Adrenal gland (tissue), 12 donors: ENCODE data around the gene SPPL2A. TPM values are rescaled to one million over a fixed set of nuclear protein-coding genes. Genes with fewer than 3 reads are reported as not detected.

Experiments
- DNase-seq, 7 donors: peaks; one replicate each; pipeline ENCODE4 v3.0.0-alpha.2; 2019 to 2020
- H3K27ac ChIP-seq, 5 donors: fragments of 200-600 bp; sonication (generic) in 4 of 5; 1 replicate in 3 of 5; 2 replicates in 2 of 5; pipeline versions ENCODE4 v1.5.1 to v1.8.0; 2016 to 2020; ENCODE audit warnings: mild to moderate bottlenecking in 1 of 5
- H3K27me3 ChIP-seq: fragments of 200-600 bp; 2 replicates; pipeline ENCODE4 v1.8.0; 2021
- H3K36me3 ChIP-seq, 2 donors: fragments of 200-600 bp; replicated peaks in 1 of 2; 1 replicate in 1 of 2; 2 replicates in 1 of 2; pipeline versions ENCODE4 v1.5.1 to v1.8.0; 2018 to 2022
- H3K4me1 ChIP-seq, 2 donors: fragments of 200-600 bp; replicated peaks in 1 of 2; 1 replicate in 1 of 2; 2 replicates in 1 of 2; pipeline versions ENCODE4 v1.5.1 to v1.8.0; 2018 to 2021
- H3K4me3 ChIP-seq, 4 donors: fragments of 200-600 bp; sonication (generic) in 3 of 4; one replicate each; pipeline ENCODE4 v1.5.1; 2016 to 2018
- H3K9me3 ChIP-seq, 3 donors: fragments of 200-600 bp; sonication (generic) in 1 of 3; replicated peaks in 1 of 3; 1 replicate in 2 of 3; 2 replicates in 1 of 3; pipeline versions ENCODE4 v1.5.1 to v1.8.0; 2016 to 2021
- POLR2A ChIP-seq, 2 donors: fragments of 450-650 bp; IDR thresholded peaks; one replicate each; pipeline ENCODE4 v1.6.1; 2017; ENCODE audit warnings: antibody characterized with exemption in 2 of 2, mild to moderate bottlenecking in 2 of 2, moderate library complexity in 1 of 2
- WGBS, 4 donors: extraction: QIAGEN DNeasy Blood & Tissue Kit in 2 of 4; methylation state at CpG; one replicate each; pipeline versions ENCODE4 v1.1.5 to v1.1.7; 2013 to 2017; 5-methylcytosine and 5-hydroxymethylcytosine counted together
- intact Hi-C, 2 donors: fragments of 100-400 bp; cut with DNase I; formaldehyde crosslinking; loops; one replicate each; pipeline versions ENCODE4 v1.14.1 to v1.15.0; 2022 to 2023
- polyA plus RNA-seq, 3 donors: library from polyadenylated mRNA; stranded (reverse); fragments of 200-250 nt in 2 of 3; fragments of 350-450 nt in 1 of 3; fragmentation: Illumina TruSeq in 1 of 3; extraction: RNeasy Lipid Tissue Mini Kit (QIAGEN cat#74804) in 1 of 3; gene quantifications; one replicate each; pipeline ENCODE4 v1.2.3, GENCODE V29; 2013 to 2014
- total RNA-seq, 9 donors: library from RNA; depleted of rRNA in 4 of 9; stranded (reverse); fragments of >200 nt in 4 of 9; fragments of 120-200 nt in 1 of 9; fragmentation: NEBNext Ultra II Directional in 1 of 9; extraction: Animal tissue kit (Norgen Biotek cat#: 25700) in 1 of 9; gene quantifications; one replicate each; pipeline versions ENCODE4 v1.1.0 to v1.2.4, GENCODE V29; 2013 to 2023
- TF ChIP-seq, protein P1 (sequence below), 6 experiments: fragments of 450-650 bp in 4 of 6; fragments of 200-600 bp in 2 of 6; sonication (generic) in 1 of 6; IDR thresholded peaks; 1 replicate in 5 of 6; 2 replicates in 1 of 6; pipeline versions ENCODE4 v1.5.1 to v1.8.0; 2016 to 2021; ENCODE audit warnings: antibody characterized with exemption in 6 of 6, mild to moderate bottlenecking in 2 of 6, moderate library complexity in 1 of 6
- donor health status: healthy with polysubstance abuse.
- donor health status: Bipolar disorder and iron deficiency.
- donor health status: DM: yes; HTN: yes; CAD: no.
- donor health status: DM: no; HTN: no; CAD: no.
- donor health status: DM: no; HTN: no; CAD: no.
- donor health status: DM: yes; HTN: yes; CAD: no.

Gene SPPL2A
- total and polyA plus RNA-seq, 12 donors: 23.3 to 378 (median 127) TPM

- H3K27me3 ChIP-seq: no peaks in the 10 kb centered on the region
- intact Hi-C loops: loop anchor here in 1 of 2 donors (10.0 kb wide), 1 partner anchor 59 kb away; no protein-coding TSS in a partner anchor
- no peak overlapping the region for H3K27ac ChIP-seq
- no peak for DNase-seq
- H3K4me1 ChIP-seq: peaks cover 13 to 27% of the 10 kb centered on the region in 2 donors
- H3K36me3 ChIP-seq: no peaks in the 10 kb centered on the region
- H3K9me3 ChIP-seq: no peaks in the 10 kb centered on the region
- WGBS, 4 donors: 79 to 100% (median 85%) methylated on average over 1 of the region's 1 CpG
- H3K4me3 ChIP-seq: no peak overlapping the region
- TF ChIP-seq, protein P1, sequence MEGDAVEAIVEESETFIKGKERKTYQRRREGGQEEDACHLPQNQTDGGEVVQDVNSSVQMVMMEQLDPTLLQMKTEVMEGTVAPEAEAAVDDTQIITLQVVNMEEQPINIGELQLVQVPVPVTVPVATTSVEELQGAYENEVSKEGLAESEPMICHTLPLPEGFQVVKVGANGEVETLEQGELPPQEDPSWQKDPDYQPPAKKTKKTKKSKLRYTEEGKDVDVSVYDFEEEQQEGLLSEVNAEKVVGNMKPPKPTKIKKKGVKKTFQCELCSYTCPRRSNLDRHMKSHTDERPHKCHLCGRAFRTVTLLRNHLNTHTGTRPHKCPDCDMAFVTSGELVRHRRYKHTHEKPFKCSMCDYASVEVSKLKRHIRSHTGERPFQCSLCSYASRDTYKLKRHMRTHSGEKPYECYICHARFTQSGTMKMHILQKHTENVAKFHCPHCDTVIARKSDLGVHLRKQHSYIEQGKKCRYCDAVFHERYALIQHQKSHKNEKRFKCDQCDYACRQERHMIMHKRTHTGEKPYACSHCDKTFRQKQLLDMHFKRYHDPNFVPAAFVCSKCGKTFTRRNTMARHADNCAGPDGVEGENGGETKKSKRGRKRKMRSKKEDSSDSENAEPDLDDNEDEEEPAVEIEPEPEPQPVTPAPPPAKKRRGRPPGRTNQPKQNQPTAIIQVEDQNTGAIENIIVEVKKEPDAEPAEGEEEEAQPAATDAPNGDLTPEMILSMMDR (IDR thresholded peaks at IDR 0.05): no peak
- no peak for TF ChIP-seq POLR2A (IDR thresholded peaks at IDR 0.05)
These were observed 12.0 kb downstream of the SPPL2A start for GRCh38 chr15:50753463-50753862.

DNA sequence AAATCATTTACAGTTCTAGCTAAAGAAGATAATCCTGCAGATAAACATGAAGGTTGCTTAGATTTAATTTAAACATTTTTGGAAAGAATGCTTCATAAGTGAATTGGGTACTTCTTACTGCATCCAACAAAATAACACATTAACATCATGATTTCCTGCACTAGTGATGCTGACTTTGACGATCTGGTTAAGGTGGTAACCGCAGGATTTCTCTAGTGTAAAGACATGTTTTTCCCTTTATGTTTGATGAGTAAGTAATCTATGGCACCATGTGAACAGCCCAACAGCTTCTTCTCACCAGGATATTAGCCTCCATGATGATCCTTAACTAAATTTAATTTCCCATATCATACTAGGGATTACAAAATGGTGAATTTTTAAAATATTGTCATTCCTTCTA lies 14.1 kb downstream of the SPPL2A start:
- no peak for DNase-seq
- Histone ChIP-seq H3K9me3 (no peaks in the 10 kb centered on the region), H3K4me1 (peaks cover 13 to 26% of the 10 kb centered on the region in 2 donors), H3K4me3 (no peak overlapping the region), H3K36me3 (peaks cover 0 to 17% of the 10 kb centered on the region in 2 donors), H3K27ac (no peak overlapping the region), H3K27me3 (no peaks in the 10 kb centered on the region)
- 88 to 98% (median 94%) methylated on average over 2 of the region's 2 CpGs for WGBS, 4 donors
- no peak for TF ChIP-seq POLR2A (IDR thresholded peaks at IDR 0.05)
- TF ChIP-seq, protein P1 (IDR thresholded peaks at IDR 0.05): no peak
- intact Hi-C loops: loop anchor here in 1 of 2 donors (10.0 kb wide), 1 partner anchor 57 kb away; no protein-coding TSS in a partner anchor

DNA sequence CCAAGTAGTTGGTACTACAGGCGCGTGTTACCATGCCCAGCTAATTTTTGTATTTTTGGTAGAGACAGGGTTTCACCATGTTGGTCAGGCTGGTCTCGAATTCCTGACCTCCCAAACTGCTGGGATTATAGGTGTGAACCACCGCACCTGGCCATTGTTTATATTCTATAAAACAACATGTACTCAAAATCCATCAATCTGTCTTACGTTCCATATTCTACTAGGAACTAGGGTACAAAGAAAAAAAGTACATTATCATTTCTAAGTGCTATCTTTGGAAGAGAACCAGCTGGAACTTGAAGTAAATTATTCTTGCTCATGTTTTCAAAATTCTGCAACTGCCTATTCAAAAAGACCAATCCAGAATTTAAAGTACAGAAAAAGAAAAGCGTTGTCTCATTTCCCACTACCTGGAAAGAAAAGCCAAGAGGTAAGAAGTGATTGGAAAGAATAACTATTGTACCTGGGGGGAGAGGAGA lies 15.2 kb downstream of the SPPL2A start:
- no peak for TF ChIP-seq POLR2A (IDR thresholded peaks at IDR 0.05)
- TF ChIP-seq, protein P1 (IDR thresholded peaks at IDR 0.05): no peak
- no peak overlapping the region for H3K27ac ChIP-seq
- H3K27me3 ChIP-seq: no peaks in the 10 kb centered on the region
- H3K9me3 ChIP-seq: no peaks in the 10 kb centered on the region
- no peak for DNase-seq
- H3K36me3 ChIP-seq: peaks cover 0 to 26% of the 10 kb centered on the region in 2 donors
- H3K4me3 ChIP-seq: no peak overlapping the region
- 77 to 89% (median 81%) methylated on average over 6 of the region's 6 CpGs for WGBS, 4 donors
- H3K4me1 ChIP-seq: peaks cover 8 to 26% of the 10 kb centered on the region in 2 donors
- intact Hi-C loops: loop anchor here in 1 of 2 donors (10.0 kb wide), 1 partner anchor 55 kb away; no protein-coding TSS in a partner anchor

DNA sequence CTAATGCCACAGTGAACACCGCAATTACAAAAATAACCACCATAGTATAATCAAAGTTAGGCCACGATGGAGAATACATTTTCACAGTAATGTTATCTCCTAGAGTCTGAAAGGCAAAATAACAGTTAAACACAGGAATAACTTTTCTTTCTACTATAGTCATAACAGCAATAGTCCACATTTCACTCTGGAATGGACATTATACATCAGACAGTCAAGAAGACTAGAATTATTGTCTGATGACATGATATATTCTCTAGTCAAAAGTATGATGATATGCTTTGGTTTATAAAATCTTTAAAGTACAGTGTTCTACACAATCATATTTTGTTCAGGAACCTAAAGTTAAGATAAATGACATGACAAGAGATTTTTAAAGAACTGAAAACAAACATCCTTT lies 18.0 kb downstream of the SPPL2A start:
- intact Hi-C loops: no loop called here
- Histone ChIP-seq H3K4me1 (peaks cover 0 to 15% of the 10 kb centered on the region in 2 donors), H3K4me3 (no peak overlapping the region), H3K36me3 (peaks cover 0 to 39% of the 10 kb centered on the region in 2 donors), H3K27me3 (no peaks in the 10 kb centered on the region), H3K9me3 (no peaks in the 10 kb centered on the region), H3K27ac (no peak overlapping the region)
- TF ChIP-seq, protein P1 (IDR thresholded peaks at IDR 0.05): no peak
- no peak for TF ChIP-seq POLR2A (IDR thresholded peaks at IDR 0.05)
- no peak for DNase-seq
- whole genome bisulfite sequencing, 4 donors: 86 to 90% (median 88%) methylated on average over 2 of the region's 2 CpGs
